Measurements from ENCODE around the gene GTF3C5.

DNA sequence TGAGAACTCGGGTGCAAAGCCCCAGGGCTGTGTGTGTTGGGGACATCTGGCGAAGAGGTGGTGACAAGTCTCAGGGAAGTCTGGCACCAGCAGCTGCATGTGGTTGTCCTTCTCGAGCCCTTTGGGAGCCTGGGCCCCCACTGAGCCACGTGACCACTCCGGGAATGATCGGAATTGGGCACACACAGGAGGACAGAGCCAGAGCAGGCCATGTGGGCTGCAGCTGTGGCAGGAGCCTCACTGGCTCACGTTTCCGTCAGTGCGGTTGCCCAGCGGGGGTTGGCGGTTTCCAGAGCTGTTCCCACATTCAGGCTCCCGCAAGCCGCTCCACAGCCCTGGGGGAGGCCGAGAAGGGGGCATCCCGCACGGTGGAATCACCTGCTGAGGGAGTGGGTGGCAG is 24.2 kb downstream of the GTF3C5 start:
- TF ChIP-seq, protein P1, sequence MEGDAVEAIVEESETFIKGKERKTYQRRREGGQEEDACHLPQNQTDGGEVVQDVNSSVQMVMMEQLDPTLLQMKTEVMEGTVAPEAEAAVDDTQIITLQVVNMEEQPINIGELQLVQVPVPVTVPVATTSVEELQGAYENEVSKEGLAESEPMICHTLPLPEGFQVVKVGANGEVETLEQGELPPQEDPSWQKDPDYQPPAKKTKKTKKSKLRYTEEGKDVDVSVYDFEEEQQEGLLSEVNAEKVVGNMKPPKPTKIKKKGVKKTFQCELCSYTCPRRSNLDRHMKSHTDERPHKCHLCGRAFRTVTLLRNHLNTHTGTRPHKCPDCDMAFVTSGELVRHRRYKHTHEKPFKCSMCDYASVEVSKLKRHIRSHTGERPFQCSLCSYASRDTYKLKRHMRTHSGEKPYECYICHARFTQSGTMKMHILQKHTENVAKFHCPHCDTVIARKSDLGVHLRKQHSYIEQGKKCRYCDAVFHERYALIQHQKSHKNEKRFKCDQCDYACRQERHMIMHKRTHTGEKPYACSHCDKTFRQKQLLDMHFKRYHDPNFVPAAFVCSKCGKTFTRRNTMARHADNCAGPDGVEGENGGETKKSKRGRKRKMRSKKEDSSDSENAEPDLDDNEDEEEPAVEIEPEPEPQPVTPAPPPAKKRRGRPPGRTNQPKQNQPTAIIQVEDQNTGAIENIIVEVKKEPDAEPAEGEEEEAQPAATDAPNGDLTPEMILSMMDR (IDR thresholded peaks at IDR 0.05): no peak
- TF ChIP-seq POLR2A (IDR thresholded peaks at IDR 0.05) (no peak), EP300 (IDR thresholded peaks at IDR 0.05) (no peak)
